Calu3 (cell line): ENCODE measurements around the gene AKT3. TPM values are rescaled to one million over a fixed set of nuclear protein-coding genes. Genes with fewer than 3 reads are reported as not detected.

Experiments
- BruUV-seq: library from RNA; stranded (reverse); fragments of 400-500 nt; replicated peaks from 2 replicates; lab custom pipeline; 2021; lab: Mats Ljungman, UMichigan
- CTCF ChIA-PET: fragments of 300-600 bp; sonication (Branson Sonifier 250); formaldehyde crosslinking; loops from one replicate; lab custom pipeline; 2022; ENCODE audit warnings: antibody characterized with exemption; lab: Charles Lee
- DNase-seq: peaks from one replicate; pipeline ENCODE4 v3.0.0; 2022
- H3K27ac Mint-ChIP-seq: one replicate; pipeline ENCODE4 v1.8.0; 2022; ENCODE audit warnings: mixed read lengths; ENCODE audit not compliant: unreplicated experiment
- H3K27me3 Mint-ChIP-seq: one replicate; pipeline ENCODE4 v1.8.0; 2022; ENCODE audit warnings: mixed read lengths; ENCODE audit not compliant: unreplicated experiment
- H3K36me3 Mint-ChIP-seq: one replicate; pipeline ENCODE4 v1.8.0; 2022; ENCODE audit warnings: mild to moderate bottlenecking, moderate library complexity, mixed read lengths; ENCODE audit not compliant: insufficient read depth, unreplicated experiment
- H3K4me1 Mint-ChIP-seq: one replicate; pipeline ENCODE4 v1.8.0; 2022; ENCODE audit warnings: mild to moderate bottlenecking, low read depth, mixed read lengths; ENCODE audit not compliant: unreplicated experiment
- H3K4me3 Mint-ChIP-seq: one replicate; pipeline ENCODE4 v1.8.0; 2022; ENCODE audit warnings: mild to moderate bottlenecking, low read depth, moderate library complexity, mixed read lengths; ENCODE audit not compliant: unreplicated experiment
- H3K9me3 Mint-ChIP-seq: one replicate; pipeline ENCODE4 v1.8.0; 2022; ENCODE audit warnings: low read depth, mixed read lengths; ENCODE audit not compliant: unreplicated experiment
- intact Hi-C: fragments of 100-400 bp; cut with micrococcal nuclease; formaldehyde crosslinking; loops from one replicate; pipeline ENCODE4 v1.10.0; 2022; ENCODE audit not compliant: unreplicated experiment
- total RNA-seq: library from RNA; stranded (reverse); gene quantifications from 2 replicates; pipeline ENCODE4 v1.2.3, GENCODE V29; 2022
- TF ChIP-seq, protein P1 (sequence below): fragments of 200-600 bp; IDR thresholded peaks from one replicate; pipeline ENCODE4 v1.8.0; 2022; ENCODE audit warnings: antibody characterized with exemption; ENCODE audit not compliant: unreplicated experiment

AKT3 gene
- total RNA-seq, 1 experiment from 2014 or later: 81.2 TPM

DNA sequence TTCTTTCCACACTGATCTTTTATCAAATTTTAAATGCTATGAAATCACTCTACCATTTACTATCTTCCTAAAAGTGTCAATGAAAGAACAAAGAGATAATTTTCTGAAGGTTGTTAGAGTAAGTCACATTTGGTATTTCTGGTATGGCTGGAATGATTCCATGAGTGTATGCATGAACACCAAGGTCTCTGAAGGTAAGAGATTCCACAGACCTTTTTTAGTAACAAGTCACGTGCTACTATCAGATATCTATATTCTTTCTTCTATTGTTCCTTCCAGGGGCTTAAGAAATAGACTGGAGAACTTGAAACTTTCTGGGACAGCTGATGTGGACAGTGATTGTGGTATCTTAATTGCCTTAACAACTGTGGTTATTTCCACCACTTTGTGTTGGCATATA lies 329.2 kb downstream of the AKT3 start:
- Mint-ChIP-seq H3K4me1 (peaks cover 11% of the 10 kb centered on the region), H3K4me3 (no peak overlapping the region), H3K9me3 (peaks cover 2% of the 10 kb centered on the region), H3K27ac (no peak overlapping the region), H3K36me3 (peaks cover 6% of the 10 kb centered on the region), H3K27me3 (no peaks in the 10 kb centered on the region)
- TF ChIP-seq, protein P1, sequence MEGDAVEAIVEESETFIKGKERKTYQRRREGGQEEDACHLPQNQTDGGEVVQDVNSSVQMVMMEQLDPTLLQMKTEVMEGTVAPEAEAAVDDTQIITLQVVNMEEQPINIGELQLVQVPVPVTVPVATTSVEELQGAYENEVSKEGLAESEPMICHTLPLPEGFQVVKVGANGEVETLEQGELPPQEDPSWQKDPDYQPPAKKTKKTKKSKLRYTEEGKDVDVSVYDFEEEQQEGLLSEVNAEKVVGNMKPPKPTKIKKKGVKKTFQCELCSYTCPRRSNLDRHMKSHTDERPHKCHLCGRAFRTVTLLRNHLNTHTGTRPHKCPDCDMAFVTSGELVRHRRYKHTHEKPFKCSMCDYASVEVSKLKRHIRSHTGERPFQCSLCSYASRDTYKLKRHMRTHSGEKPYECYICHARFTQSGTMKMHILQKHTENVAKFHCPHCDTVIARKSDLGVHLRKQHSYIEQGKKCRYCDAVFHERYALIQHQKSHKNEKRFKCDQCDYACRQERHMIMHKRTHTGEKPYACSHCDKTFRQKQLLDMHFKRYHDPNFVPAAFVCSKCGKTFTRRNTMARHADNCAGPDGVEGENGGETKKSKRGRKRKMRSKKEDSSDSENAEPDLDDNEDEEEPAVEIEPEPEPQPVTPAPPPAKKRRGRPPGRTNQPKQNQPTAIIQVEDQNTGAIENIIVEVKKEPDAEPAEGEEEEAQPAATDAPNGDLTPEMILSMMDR: no peak
- no peak for DNase-seq
- no TSS peak for BruUV-seq
- CTCF ChIA-PET: no interaction called here
- intact Hi-C loops: no loop called here

DNA sequence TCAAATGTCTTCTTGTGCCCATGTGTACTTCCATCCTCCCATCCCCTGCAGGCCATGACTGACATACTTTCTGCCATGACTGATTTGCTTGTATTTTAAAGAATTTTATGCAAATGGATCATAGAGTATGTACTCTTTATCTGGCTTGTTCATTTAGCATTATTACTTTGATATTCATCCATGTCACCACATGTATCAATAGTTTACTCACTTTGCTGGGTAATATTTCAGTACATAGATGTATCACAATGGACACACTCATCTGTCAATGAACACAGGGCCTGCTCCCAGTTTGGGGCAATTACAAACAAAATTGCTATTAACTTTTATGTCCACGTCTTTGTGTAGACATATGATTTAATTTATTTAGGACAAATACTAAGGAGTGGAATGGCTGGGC lies 335.1 kb downstream of the AKT3 start:
- no peaks in the 10 kb centered on the region for H3K36me3 Mint-ChIP-seq
- TF ChIP-seq, protein P1: no peak
- H3K9me3 Mint-ChIP-seq: no peaks in the 10 kb centered on the region
- H3K4me1 Mint-ChIP-seq: no peaks in the 10 kb centered on the region
- CTCF ChIA-PET: no interaction called here
- intact Hi-C loops: no loop called here
- H3K27me3 Mint-ChIP-seq: no peaks in the 10 kb centered on the region
- H3K27ac Mint-ChIP-seq: no peak overlapping the region
- no TSS peak for BruUV-seq
- DNase-seq: no peak
- H3K4me3 Mint-ChIP-seq: no peak overlapping the region

DNA sequence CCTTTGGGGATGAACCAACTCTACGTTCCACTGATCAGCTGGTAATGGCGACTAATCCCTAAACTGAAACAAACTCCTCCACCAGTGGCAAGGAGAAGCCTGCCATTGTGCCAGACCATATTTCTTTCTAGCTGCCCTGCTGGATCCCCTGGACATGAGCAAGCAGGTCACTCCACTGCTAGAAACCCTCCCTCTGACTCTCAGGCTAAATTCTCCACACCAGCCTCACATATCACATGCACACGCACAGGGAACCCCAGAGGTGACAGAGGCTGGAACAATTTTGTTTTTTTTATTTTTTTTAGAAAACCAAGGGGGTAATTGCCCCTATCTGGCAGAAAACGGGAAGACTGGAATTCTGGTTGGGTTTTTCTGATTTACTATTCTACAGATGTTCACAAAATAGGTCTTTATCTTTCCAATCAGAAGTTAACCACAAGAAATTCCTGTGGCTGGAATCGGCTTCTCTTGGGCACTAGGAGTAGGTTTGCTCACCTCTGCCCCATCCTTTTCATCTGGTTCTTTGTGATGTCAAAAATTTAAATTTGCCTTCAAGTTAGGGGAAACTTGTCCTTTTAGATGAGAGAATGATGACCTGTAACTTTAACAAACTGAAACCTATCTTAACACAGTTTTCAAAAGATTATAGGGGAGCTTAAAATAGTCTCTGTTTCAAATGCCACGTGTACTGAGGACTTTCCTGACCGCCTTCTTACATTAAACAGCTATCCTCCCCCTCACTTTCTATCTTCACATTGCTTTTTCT lies 336.1 kb downstream of the AKT3 start:
- H3K4me3 Mint-ChIP-seq: no peak overlapping the region
- H3K9me3 Mint-ChIP-seq: no peaks in the 10 kb centered on the region
- intact Hi-C loops: no loop called here
- H3K27me3 Mint-ChIP-seq: no peaks in the 10 kb centered on the region
- no peak overlapping the region for H3K27ac Mint-ChIP-seq
- TF ChIP-seq, protein P1: no peak
- H3K36me3 Mint-ChIP-seq: no peaks in the 10 kb centered on the region
- BruUV-seq: no TSS peak
- no peak for DNase-seq
- no peaks in the 10 kb centered on the region for H3K4me1 Mint-ChIP-seq
- CTCF ChIA-PET: no interaction called here

GRCh38 chr1:243510928-243511327 lies 339.1 kb downstream of the AKT3 start:
- no TSS peak for BruUV-seq
- Mint-ChIP-seq H3K36me3 (no peaks in the 10 kb centered on the region), H3K27ac (no peak overlapping the region), H3K4me1 (no peaks in the 10 kb centered on the region), H3K27me3 (no peaks in the 10 kb centered on the region), H3K4me3 (no peak overlapping the region), H3K9me3 (no peaks in the 10 kb centered on the region)
- CTCF ChIA-PET: interaction anchor here (0.6 kb wide), 1 partner anchor 16 kb away, joined by 4 read pairs; no protein-coding TSS in a partner anchor
- DNase-seq: no peak
- intact Hi-C loops: no loop called here
- TF ChIP-seq, protein P1: no peak
